HCT116 (cell line): ENCODE measurements around the gene SORBS1. TPM values are rescaled to one million over a fixed set of nuclear protein-coding genes. Genes with fewer than 3 reads are reported as not detected.

ENCODE experiments used
- ATAC-seq: fragments of 200-7000 bp; cut with Tn5 transposase; 2 replicates; pipeline ENCODE4 v1.9.1; 2020; ENCODE audit warnings: mild to moderate bottlenecking, moderate library complexity
- BruUV-seq: library from RNA; stranded (reverse); fragments of 400-500 nt; replicated peaks from 2 replicates; lab custom pipeline; 2021; lab: Mats Ljungman, UMichigan
- CTCF ChIA-PET: fragments of 300-600 bp; sonication (Branson Sonifier 250); formaldehyde crosslinking; loops from one replicate; lab custom pipeline; 2021; ENCODE audit warnings: antibody characterized with exemption; lab: Charles Lee
- POLR2A ChIA-PET: fragments of 300-600, 350-600 bp; sonication (Branson Sonifier 250); formaldehyde crosslinking; loops from one replicate; lab custom pipeline; 2021; ENCODE audit warnings: antibody characterized with exemption; lab: Charles Lee
- RAD21 ChIA-PET, 2 experiments: fragments of 300-600 bp; sonication (Branson Sonifier 250); formaldehyde crosslinking; loops; one replicate each; lab custom pipeline; 2023; ENCODE audit warnings: low total read pairs in 2 of 2; ENCODE audit not compliant: uncharacterized antibody in 2 of 2, unreplicated experiment in 2 of 2, low non-redundant PET in 1 of 2; lab: Charles Lee
- DNase-seq: peaks from one replicate; pipeline ENCODE4 v3.0.0-alpha.2; 2010; ENCODE audit warnings: low read depth, low spot score
- H2AFZ ChIP-seq: fragments of 200-600 bp; shearing (Covaris generic), sonication (generic); 2 replicates; pipeline ENCODE4 v1.6.1; 2017; ENCODE audit warnings: low read depth, mixed run types, mixed read lengths, antibody characterized with exemption, low read length; ENCODE audit not compliant: poor library complexity, severe bottlenecking
- H3K27ac ChIP-seq: 2 replicates; pipeline ENCODE4 v1.5.1; 2012; ENCODE audit warnings: low read depth, low read length
- H3K27me3 ChIP-seq: fragments of 200-600 bp; sonication (generic); 2 replicates; pipeline ENCODE4 v1.6.1; 2016; ENCODE audit warnings: mixed run types, low read length, mixed read lengths; ENCODE audit not compliant: insufficient read depth
- H3K36me3 ChIP-seq, 2 experiments: fragments of 200-500 bp in 1 of 2; fragments of 200-600 bp in 1 of 2; sonication (Bioruptor generic) in 1 of 2; sonication (generic) in 1 of 2; 2 replicates each; pipeline versions ENCODE4 v1.5.1 to v1.6.1; 2014 to 2016; ENCODE audit warnings: low read length in 2 of 2, inconsistent platforms in 1 of 2, mixed read lengths in 1 of 2, mixed run types in 1 of 2; ENCODE audit not compliant: insufficient read depth in 2 of 2, control insufficient read depth in 1 of 2
- H3K4me1 ChIP-seq, 2 experiments: fragments of 200-600 bp in 1 of 2; sonication (generic) in 1 of 2; 2 replicates each; pipeline versions ENCODE4 v1.5.1 to v1.6.1; 2012 to 2017; ENCODE audit warnings: low read length in 2 of 2, inconsistent platforms in 1 of 2, mild to moderate bottlenecking in 1 of 2, mixed read lengths in 1 of 2, mixed run types in 1 of 2, moderate library complexity in 1 of 2; ENCODE audit not compliant: insufficient read depth in 2 of 2, control insufficient read depth in 1 of 2
- H3K4me2 ChIP-seq: fragments of 200-600 bp; sonication (generic); 2 replicates; pipeline ENCODE4 v1.6.1; 2017; ENCODE audit warnings: mixed run types, low read length, mixed read lengths
- H3K4me3 ChIP-seq, 2 experiments: fragments of 200-600 bp in 1 of 2; sonication (generic) in 1 of 2; replicated peaks in 1 of 2; 2 replicates each; pipeline ENCODE4 v1.5.1; 2011 to 2016; ENCODE audit warnings: low read length in 2 of 2, control low read depth in 1 of 2, low read depth in 1 of 2, mild to moderate bottlenecking in 1 of 2, mixed read lengths in 1 of 2, mixed run types in 1 of 2
- H3K79me2 ChIP-seq: fragments of 200-600 bp; sonication (generic); 2 replicates; pipeline ENCODE4 v1.6.1; 2017; ENCODE audit warnings: mild to moderate bottlenecking, mixed run types, low read length, moderate library complexity, mixed read lengths; ENCODE audit not compliant: insufficient read depth
- H3K9ac ChIP-seq: fragments of 200-600 bp; sonication (generic); 2 replicates; pipeline ENCODE4 v1.6.1; 2016; ENCODE audit warnings: low read length, mixed read lengths
- H3K9me2 ChIP-seq: fragments of 200-600 bp; sonication (generic), shearing (Covaris generic); 2 replicates; pipeline ENCODE4 v1.6.1; 2017; ENCODE audit warnings: mixed run types, mild to moderate bottlenecking, moderate library complexity; ENCODE audit not compliant: insufficient read depth
- H3K9me3 ChIP-seq, 2 experiments: fragments of 200-500 bp in 1 of 2; fragments of 200-600 bp in 1 of 2; sonication (Bioruptor generic) in 1 of 2; sonication (generic) in 1 of 2; 2 replicates each; pipeline ENCODE4 v1.6.1; 2014 to 2017; ENCODE audit warnings: low read length in 2 of 2, mixed read lengths in 2 of 2, inconsistent platforms in 1 of 2, low read depth in 1 of 2, mild to moderate bottlenecking in 1 of 2, mixed run types in 1 of 2, moderate library complexity in 1 of 2; ENCODE audit not compliant: control insufficient read depth in 1 of 2, insufficient read depth in 1 of 2
- H4K20me1 ChIP-seq: fragments of 200-600 bp; sonication (generic), shearing (Covaris generic); 2 replicates; pipeline ENCODE4 v1.6.1; 2017; ENCODE audit warnings: mixed run types, mild to moderate bottlenecking, moderate library complexity; ENCODE audit not compliant: insufficient read depth
- CBX3 ChIP-seq: IDR thresholded peaks from 2 replicates; pipeline ENCODE4 v1.6.1; 2012; ENCODE audit warnings: low read depth
- CEBPB ChIP-seq: IDR thresholded peaks from 2 replicates; pipeline ENCODE4 v1.6.1; 2012; ENCODE audit warnings: low read depth
- ELF1 ChIP-seq: IDR thresholded peaks from 2 replicates; pipeline ENCODE4 v1.6.1; 2012; ENCODE audit warnings: low read depth, borderline replicate concordance
- EZH2 ChIP-seq: fragments of 200-600 bp; sonication (generic); IDR thresholded peaks from 2 replicates; pipeline ENCODE4 v1.6.1; 2017; ENCODE audit warnings: antibody characterized with exemption, mixed run types
- EZH2phosphoT487 ChIP-seq: fragments of 200-600 bp; IDR thresholded peaks from 2 replicates; pipeline ENCODE4 v1.6.1; 2018; ENCODE audit warnings: antibody characterized with exemption, borderline replicate concordance
- FOSL1 ChIP-seq: IDR thresholded peaks from 2 replicates; pipeline ENCODE4 v1.6.1; 2012; ENCODE audit warnings: low read depth
- JUND ChIP-seq: IDR thresholded peaks from 2 replicates; pipeline ENCODE4 v1.6.1; 2012
- POLR2A ChIP-seq: IDR thresholded peaks from 2 replicates; pipeline ENCODE4 v1.7.0; 2011; ENCODE audit warnings: borderline replicate concordance; ENCODE audit not compliant: insufficient read depth, insufficient read length; ENCODE audit errors: extremely low read depth
- POLR2AphosphoS5 ChIP-seq: IDR thresholded peaks from 2 replicates; pipeline ENCODE4 v1.6.1; 2011; ENCODE audit warnings: mild to moderate bottlenecking, low read depth, low read length, moderate library complexity
- RAD21 ChIP-seq: IDR thresholded peaks from 2 replicates; pipeline ENCODE4 v1.6.1; 2012; ENCODE audit warnings: low read depth, mild to moderate bottlenecking
- SIN3A ChIP-seq: IDR thresholded peaks from 2 replicates; pipeline ENCODE4 v1.6.1; 2012; ENCODE audit warnings: low read depth
- SP1 ChIP-seq: IDR thresholded peaks from 2 replicates; pipeline ENCODE4 v1.6.1; 2012; ENCODE audit warnings: low read depth
- TCF7L2 ChIP-seq: IDR thresholded peaks from 2 replicates; pipeline ENCODE4 v1.7.0; 2011; ENCODE audit warnings: borderline replicate concordance, inconsistent platforms; ENCODE audit not compliant: insufficient read depth, insufficient read length; ENCODE audit errors: extremely low read depth
- ZFX ChIP-seq: fragments of 450-650 bp; IDR thresholded peaks from 2 replicates; pipeline ENCODE4 v1.6.1; 2017
- intact Hi-C: fragments of 100-400 bp; cut with micrococcal nuclease; formaldehyde crosslinking; loops from 2 replicates; pipeline ENCODE4 v1.10.0; 2022
- total RNA-seq: library from RNA; stranded (reverse); gene quantifications from one replicate; pipeline ENCODE4 v1.2.1, GENCODE V29; 2021; ENCODE audit not compliant: unreplicated experiment
- TF ChIP-seq, protein P1 (sequence below): IDR thresholded peaks from 2 replicates; pipeline ENCODE4 v1.6.1; 2012
- TF ChIP-seq, protein P2 (sequence below): IDR thresholded peaks from 2 replicates; pipeline ENCODE4 v1.6.1; 2012
- TF ChIP-seq, protein P3 (sequence below), 3 experiments: fragments of 200-600 bp in 1 of 3; sonication (generic) in 1 of 3; IDR thresholded peaks in 2 of 3; conservative IDR thresholded peaks in 1 of 3; 2 replicates each; pipeline ENCODE4 v1.5.1; 2012 to 2017; ENCODE audit warnings: low read depth in 2 of 3, low read length in 2 of 3, antibody characterized with exemption in 1 of 3, borderline replicate concordance in 1 of 3, control low read depth in 1 of 3, mild to moderate bottlenecking in 1 of 3, mixed read lengths in 1 of 3, mixed run types in 1 of 3, moderate library complexity in 1 of 3; ENCODE audit not compliant: insufficient read depth in 1 of 3

Gene SORBS1
- total RNA-seq, 1 experiment from 2014 or later: 3.4 TPM

DNA sequence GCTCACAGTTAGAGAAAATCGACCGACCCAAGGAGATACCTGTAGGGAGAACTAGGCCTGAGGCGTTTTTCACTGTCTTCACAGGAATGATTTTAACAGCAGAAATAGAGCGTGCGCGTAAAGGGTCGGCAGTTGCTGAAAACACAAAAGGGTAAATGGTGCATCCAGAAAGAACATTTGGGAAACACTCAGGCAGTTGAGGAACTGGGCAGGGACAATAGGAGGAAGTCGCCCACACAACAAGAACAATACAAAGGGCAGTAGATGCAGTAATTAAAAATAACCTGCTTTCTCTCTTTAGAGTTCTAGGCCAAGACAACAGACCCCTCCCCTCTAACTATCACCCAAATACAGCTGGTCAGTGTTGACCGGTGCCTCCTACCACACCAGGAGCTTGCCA, 126.6 kb downstream of the SORBS1 start:
- H3K4me3 ChIP-seq: no peak overlapping the region
- no peak for ATAC-seq
- BruUV-seq: no TSS peak
- no peak overlapping the region for H3K27ac ChIP-seq
- DNase-seq: no peak
- peaks cover 0 to 8% of the 10 kb centered on the region in 2 experiments; a peak in 1 of 4 replicates for H3K4me1 ChIP-seq
- no peak overlapping the region for H2AFZ ChIP-seq
- H3K79me2 ChIP-seq: no peaks in the 10 kb centered on the region
- H3K27me3 ChIP-seq: no peaks in the 10 kb centered on the region
- intact Hi-C loops: loop anchor here (10.0 kb wide), 1 partner anchor 410 kb away; no protein-coding TSS in a partner anchor
- TF ChIP-seq TCF7L2: no peak
- no peak for TF ChIP-seq EZH2phosphoT487
- TF ChIP-seq POLR2AphosphoS5: no peak
- no peak for TF ChIP-seq ZFX
- no peak for TF ChIP-seq FOSL1
- TF ChIP-seq, protein P1, sequence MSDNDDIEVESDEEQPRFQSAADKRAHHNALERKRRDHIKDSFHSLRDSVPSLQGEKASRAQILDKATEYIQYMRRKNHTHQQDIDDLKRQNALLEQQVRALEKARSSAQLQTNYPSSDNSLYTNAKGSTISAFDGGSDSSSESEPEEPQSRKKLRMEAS: no peak
- TF ChIP-seq CEBPB: no peak
- no peaks in the 10 kb centered on the region for H3K36me3 ChIP-seq
- RAD21 ChIA-PET: no interaction called here
- no peak overlapping the region for H3K9ac ChIP-seq
- POLR2A ChIA-PET: no interaction called here
- H3K9me3 ChIP-seq: no peaks in the 10 kb centered on the region
- CTCF ChIA-PET: no interaction called here
- H3K9me2 ChIP-seq: no peaks in the 10 kb centered on the region
- no peaks in the 10 kb centered on the region for H4K20me1 ChIP-seq
- no peak overlapping the region for H3K4me2 ChIP-seq

DNA sequence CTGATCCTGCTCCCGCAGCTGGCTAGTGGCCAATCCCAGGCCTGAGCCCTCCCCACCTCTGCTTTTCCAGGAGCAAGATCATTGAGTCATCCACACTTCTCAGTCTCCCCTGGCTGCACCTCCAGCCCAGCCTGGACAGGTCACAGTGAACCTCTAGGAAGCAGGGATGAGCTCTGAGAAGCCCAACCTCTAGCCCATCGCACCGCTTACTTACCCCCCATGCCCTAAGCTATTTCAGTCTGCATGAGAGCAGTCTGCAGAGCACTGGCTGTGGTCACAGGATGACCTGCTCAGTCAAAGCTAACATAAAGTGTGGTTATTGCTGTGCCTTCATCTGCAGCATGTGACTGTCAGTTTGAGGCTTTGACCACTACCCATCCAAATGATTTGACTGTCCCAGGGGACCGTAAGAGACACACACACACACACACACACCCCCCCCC, 129.2 kb downstream of the SORBS1 start:
- Histone ChIP-seq H3K9me2 (no peaks in the 10 kb centered on the region), H3K4me3 (no peak overlapping the region), H3K4me2 (no peak overlapping the region), H4K20me1 (no peaks in the 10 kb centered on the region), H3K9ac (no peak overlapping the region), H3K27me3 (no peaks in the 10 kb centered on the region), H3K36me3 (no peaks in the 10 kb centered on the region), H3K9me3 (no peaks in the 10 kb centered on the region), H3K4me1 (peaks cover 0 to 5% of the 10 kb centered on the region in 2 experiments; a peak in 1 of 4 replicates), H3K79me2 (no peaks in the 10 kb centered on the region), H2AFZ (no peak overlapping the region), H3K27ac (no peak overlapping the region)
- CTCF ChIA-PET: interaction anchor here (0.6 to 4.7 kb wide), 5 partner anchors 13 to 171 kb away, joined by 3 to 49 read pairs (median 11); no protein-coding TSS in a partner anchor
- DNase-seq (no peak), ATAC-seq (no peak)
- no peak for TF ChIP-seq EZH2phosphoT487
- TF ChIP-seq CBX3: no peak
- no peak for TF ChIP-seq ELF1
- TF ChIP-seq FOSL1: no peak
- TF ChIP-seq SIN3A: no peak
- TF ChIP-seq, protein P2, sequence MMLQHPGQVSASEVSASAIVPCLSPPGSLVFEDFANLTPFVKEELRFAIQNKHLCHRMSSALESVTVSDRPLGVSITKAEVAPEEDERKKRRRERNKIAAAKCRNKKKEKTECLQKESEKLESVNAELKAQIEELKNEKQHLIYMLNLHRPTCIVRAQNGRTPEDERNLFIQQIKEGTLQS: no peak
- TF ChIP-seq, protein P3, sequence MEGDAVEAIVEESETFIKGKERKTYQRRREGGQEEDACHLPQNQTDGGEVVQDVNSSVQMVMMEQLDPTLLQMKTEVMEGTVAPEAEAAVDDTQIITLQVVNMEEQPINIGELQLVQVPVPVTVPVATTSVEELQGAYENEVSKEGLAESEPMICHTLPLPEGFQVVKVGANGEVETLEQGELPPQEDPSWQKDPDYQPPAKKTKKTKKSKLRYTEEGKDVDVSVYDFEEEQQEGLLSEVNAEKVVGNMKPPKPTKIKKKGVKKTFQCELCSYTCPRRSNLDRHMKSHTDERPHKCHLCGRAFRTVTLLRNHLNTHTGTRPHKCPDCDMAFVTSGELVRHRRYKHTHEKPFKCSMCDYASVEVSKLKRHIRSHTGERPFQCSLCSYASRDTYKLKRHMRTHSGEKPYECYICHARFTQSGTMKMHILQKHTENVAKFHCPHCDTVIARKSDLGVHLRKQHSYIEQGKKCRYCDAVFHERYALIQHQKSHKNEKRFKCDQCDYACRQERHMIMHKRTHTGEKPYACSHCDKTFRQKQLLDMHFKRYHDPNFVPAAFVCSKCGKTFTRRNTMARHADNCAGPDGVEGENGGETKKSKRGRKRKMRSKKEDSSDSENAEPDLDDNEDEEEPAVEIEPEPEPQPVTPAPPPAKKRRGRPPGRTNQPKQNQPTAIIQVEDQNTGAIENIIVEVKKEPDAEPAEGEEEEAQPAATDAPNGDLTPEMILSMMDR (IDR thresholded peaks at IDR 0.05 in 2 of 3, conservative IDR thresholded peaks at IDR 0.05 in 1 of 3; ENCODE audit: borderline replicate concordance in 1 of 3, insufficient read depth in 1 of 3, low read depth in 2 of 3, low read length in 2 of 3): no peak
- TF ChIP-seq ZFX: no peak
- TF ChIP-seq CEBPB: no peak
- TF ChIP-seq SP1: no peak
- TF ChIP-seq POLR2AphosphoS5: no peak
- no peak for TF ChIP-seq RAD21
- no peak for TF ChIP-seq POLR2A
- TF ChIP-seq JUND: no peak
- TF ChIP-seq EZH2: no peak
- no TSS peak for BruUV-seq
- RAD21 ChIA-PET: interaction anchor here in 1 of 2 experiments (2.0 kb wide), 1 partner anchor 170 kb away, joined by 6 read pairs; no protein-coding TSS in a partner anchor
- intact Hi-C loops: loop anchor here (2.0 to 10.0 kb wide), 2 partner anchors 57 to 413 kb away; no protein-coding TSS in a partner anchor
- POLR2A ChIA-PET: no interaction called here
